ENCODE data around the gene HTR3C. TPM values are rescaled to one million over a fixed set of nuclear protein-coding genes. Genes with fewer than 3 reads are reported as not detected.

HTR3C gene
- total RNA-seq, 1 donor from 2014 or later = not detected

DNA sequence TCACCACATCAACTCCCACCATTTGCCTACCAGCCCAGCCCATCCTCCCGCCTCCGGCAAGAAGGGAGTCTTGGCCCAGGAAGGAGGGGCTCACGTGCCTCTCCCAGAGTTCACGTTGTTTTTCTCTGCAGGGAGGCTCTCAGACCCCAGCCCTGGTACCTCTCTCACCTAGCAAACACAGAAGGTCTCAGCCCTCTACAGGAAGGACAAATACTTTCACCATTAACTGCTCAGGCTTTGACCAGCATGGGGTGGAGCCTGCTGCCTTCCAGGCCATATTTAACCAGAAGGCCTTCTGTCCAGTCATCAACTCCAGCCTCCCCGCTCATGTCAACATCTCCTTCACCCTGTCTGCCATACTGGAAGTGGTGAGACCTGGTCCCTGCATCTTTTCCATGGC is 25.0 kb downstream of the HTR3C start:
- no peak for DNase-seq (ENCODE audit: extremely low spot score, unreplicated experiment)
- peaks cover 3% of the 10 kb centered on the region for H3K27me3 Mint-ChIP-seq
- peaks cover 3% of the 10 kb centered on the region for H3K4me1 Mint-ChIP-seq (ENCODE audit: unreplicated experiment)
- H3K4me3 Mint-ChIP-seq = no peak overlapping the region
- no peak overlapping the region for H3K27ac Mint-ChIP-seq
- TF ChIP-seq, protein P1, sequence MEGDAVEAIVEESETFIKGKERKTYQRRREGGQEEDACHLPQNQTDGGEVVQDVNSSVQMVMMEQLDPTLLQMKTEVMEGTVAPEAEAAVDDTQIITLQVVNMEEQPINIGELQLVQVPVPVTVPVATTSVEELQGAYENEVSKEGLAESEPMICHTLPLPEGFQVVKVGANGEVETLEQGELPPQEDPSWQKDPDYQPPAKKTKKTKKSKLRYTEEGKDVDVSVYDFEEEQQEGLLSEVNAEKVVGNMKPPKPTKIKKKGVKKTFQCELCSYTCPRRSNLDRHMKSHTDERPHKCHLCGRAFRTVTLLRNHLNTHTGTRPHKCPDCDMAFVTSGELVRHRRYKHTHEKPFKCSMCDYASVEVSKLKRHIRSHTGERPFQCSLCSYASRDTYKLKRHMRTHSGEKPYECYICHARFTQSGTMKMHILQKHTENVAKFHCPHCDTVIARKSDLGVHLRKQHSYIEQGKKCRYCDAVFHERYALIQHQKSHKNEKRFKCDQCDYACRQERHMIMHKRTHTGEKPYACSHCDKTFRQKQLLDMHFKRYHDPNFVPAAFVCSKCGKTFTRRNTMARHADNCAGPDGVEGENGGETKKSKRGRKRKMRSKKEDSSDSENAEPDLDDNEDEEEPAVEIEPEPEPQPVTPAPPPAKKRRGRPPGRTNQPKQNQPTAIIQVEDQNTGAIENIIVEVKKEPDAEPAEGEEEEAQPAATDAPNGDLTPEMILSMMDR (conservative IDR thresholded peaks at IDR 0.05) = no peak
- H3K36me3 Mint-ChIP-seq = no peaks in the 10 kb centered on the region
- H3K9me3 Mint-ChIP-seq = no peaks in the 10 kb centered on the region

DNA sequence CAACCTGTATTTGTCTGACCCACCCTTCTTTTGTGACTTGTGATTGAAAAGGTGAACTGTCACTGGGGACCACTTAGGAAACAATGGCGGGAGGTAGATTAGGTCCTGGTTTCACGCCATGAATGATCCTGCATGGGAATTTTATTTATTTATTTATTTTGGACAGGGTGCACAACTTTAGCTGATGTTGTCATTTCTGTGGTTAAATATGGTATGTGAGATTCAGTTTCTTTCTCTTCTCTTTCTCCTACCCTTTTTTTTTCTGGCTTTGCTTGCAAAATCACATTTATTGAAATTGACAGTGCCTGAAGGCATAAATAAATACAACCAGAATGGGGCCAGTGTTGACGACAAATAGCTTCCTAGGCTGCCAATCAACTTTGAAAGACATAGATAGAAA is 26.0 kb downstream of the HTR3C start:
- H3K4me1 Mint-ChIP-seq (ENCODE audit: unreplicated experiment) = peaks cover 3% of the 10 kb centered on the region
- peaks cover 3% of the 10 kb centered on the region for H3K27me3 Mint-ChIP-seq
- no peak overlapping the region for H3K4me3 Mint-ChIP-seq
- no peaks in the 10 kb centered on the region for H3K36me3 Mint-ChIP-seq
- no peak for DNase-seq (ENCODE audit: extremely low spot score, unreplicated experiment)
- TF ChIP-seq, protein P1 (conservative IDR thresholded peaks at IDR 0.05) = no peak
- H3K9me3 Mint-ChIP-seq = no peaks in the 10 kb centered on the region
- no peak overlapping the region for H3K27ac Mint-ChIP-seq

DNA sequence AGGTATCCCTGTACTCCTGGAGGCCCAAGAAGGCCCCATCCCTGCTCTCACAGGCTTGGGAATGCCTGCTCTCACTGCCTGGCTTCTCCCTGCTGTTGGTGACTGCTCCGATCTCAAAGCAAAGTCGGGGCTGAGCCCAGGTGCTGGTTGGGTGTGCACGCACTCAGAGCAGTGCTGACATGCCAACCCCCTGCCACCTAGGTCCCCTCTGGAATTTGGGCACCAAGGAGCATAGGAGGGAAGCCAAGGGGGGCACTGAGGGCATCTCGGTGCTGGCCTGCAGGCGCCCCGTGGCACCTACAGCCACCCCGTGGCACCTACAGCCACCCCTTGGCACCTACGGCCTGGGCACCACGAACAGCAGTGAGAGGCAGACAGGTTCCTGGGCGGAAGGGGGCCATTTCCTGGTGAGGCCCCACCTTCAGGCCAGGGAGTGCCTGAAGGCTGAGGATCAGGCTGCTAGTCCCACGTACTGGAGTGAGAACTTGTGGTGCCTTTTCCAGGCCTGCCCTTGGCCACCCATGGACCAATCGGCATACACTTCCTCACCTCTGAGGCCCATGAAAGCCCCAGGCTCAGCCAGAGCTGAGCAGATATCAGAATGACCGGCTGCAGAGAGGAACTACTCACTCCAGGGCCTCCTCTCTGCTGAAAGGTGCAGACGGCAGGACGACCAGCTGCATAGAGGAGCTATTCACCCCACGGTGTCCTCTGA is 28.4 kb downstream of the HTR3C start:
- no peak overlapping the region for H3K27ac Mint-ChIP-seq
- peaks cover 5% of the 10 kb centered on the region for H3K9me3 Mint-ChIP-seq
- peaks cover 3% of the 10 kb centered on the region for H3K27me3 Mint-ChIP-seq
- H3K4me1 Mint-ChIP-seq (ENCODE audit: unreplicated experiment) = peaks cover 3% of the 10 kb centered on the region
- no peak overlapping the region for H3K4me3 Mint-ChIP-seq
- H3K36me3 Mint-ChIP-seq = no peaks in the 10 kb centered on the region
- TF ChIP-seq, protein P1 (conservative IDR thresholded peaks at IDR 0.05) = no peak
- DNase-seq (ENCODE audit: extremely low spot score, unreplicated experiment) = no peak

DNA sequence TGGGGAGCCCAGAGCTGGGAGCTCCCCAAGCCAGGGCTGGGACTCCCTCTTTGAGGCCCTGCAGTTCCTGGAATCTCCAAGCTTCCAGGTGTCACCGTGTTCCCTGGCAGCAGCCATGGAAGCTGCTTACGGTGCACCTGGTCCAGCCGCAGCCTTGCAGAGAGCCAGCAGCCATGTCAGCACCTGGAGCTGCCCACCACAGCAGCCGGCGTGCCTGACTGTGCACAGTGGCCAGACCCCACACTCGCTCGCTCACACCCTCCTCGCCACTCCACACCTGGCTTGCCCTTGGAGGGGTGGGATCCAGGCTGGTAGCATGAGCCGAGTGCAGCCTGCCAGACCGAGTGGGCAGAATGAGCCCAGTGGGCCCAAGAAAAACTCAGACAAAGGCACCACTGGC is 29.2 kb downstream of the HTR3C start:
- H3K27ac Mint-ChIP-seq = no peak overlapping the region
- peaks cover 5% of the 10 kb centered on the region for H3K9me3 Mint-ChIP-seq
- TF ChIP-seq, protein P1 (conservative IDR thresholded peaks at IDR 0.05) = no peak
- no peak overlapping the region for H3K4me3 Mint-ChIP-seq
- H3K36me3 Mint-ChIP-seq = no peaks in the 10 kb centered on the region
- DNase-seq (ENCODE audit: extremely low spot score, unreplicated experiment) = no peak
- H3K4me1 Mint-ChIP-seq (ENCODE audit: unreplicated experiment) = peaks cover 3% of the 10 kb centered on the region
- peaks cover 3% of the 10 kb centered on the region for H3K27me3 Mint-ChIP-seq

DNA sequence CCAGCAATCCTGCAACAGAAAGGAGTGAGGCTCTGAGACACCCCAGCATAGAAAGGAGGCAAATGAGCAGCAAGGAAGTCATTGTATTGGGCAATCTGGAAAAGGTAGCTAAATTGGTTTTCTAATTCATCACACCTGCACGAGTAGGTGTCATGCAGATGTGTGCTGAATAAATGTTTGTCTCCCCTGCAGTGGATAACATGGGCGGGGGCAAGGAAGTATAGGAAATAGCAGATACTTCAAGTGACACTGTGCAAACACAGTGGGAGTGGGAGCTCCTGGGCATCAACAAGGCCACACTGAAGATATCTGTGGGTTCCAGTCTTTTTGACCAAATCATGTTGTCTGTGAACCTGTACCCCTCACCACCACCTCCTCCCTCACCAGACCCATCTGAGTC is 29.6 kb downstream of the HTR3C start:
- H3K9me3 Mint-ChIP-seq = peaks cover 5% of the 10 kb centered on the region
- H3K4me1 Mint-ChIP-seq (ENCODE audit: unreplicated experiment) = peaks cover 3% of the 10 kb centered on the region
- no peaks in the 10 kb centered on the region for H3K36me3 Mint-ChIP-seq
- TF ChIP-seq, protein P1 (conservative IDR thresholded peaks at IDR 0.05) = no peak
- no peak for DNase-seq (ENCODE audit: extremely low spot score, unreplicated experiment)
- peaks cover 3% of the 10 kb centered on the region for H3K27me3 Mint-ChIP-seq
- H3K4me3 Mint-ChIP-seq = peak overlapping the region; percentile 43
- no peak overlapping the region for H3K27ac Mint-ChIP-seq

Measured in type B pancreatic cell (in vitro differentiated cells).